Trophoblast cell (in vitro differentiated cells and primary cell): ENCODE data around the gene KCNK10.

ENCODE experiments used
- DNase-seq, 2 donors: peaks; one replicate each; pipeline ENCODE4 v3.0.0-alpha.2; 2016
- H2AFZ ChIP-seq: 2 replicates; pipeline ENCODE4 v1.6.1; 2013; ENCODE audit warnings: low read length, moderate library complexity, mild to moderate bottlenecking; ENCODE audit not compliant: insufficient read depth, poor library complexity
- H2AK5ac ChIP-seq: 2 replicates; pipeline ENCODE4 v1.6.1; 2013; ENCODE audit warnings: mild to moderate bottlenecking, low read length
- H2BK120ac ChIP-seq: 2 replicates; pipeline ENCODE4 v1.6.1; 2013; ENCODE audit warnings: low read length, mild to moderate bottlenecking, moderate library complexity; ENCODE audit not compliant: insufficient read depth, poor library complexity
- H2BK12ac ChIP-seq: 2 replicates; pipeline ENCODE4 v1.6.1; 2013; ENCODE audit warnings: mild to moderate bottlenecking, low read length, moderate library complexity
- H2BK5ac ChIP-seq: 2 replicates; pipeline ENCODE4 v1.6.1; 2013; ENCODE audit warnings: low read length, low read depth, moderate library complexity, mild to moderate bottlenecking; ENCODE audit not compliant: poor library complexity
- H3K14ac ChIP-seq: 2 replicates; pipeline ENCODE4 v1.6.1; 2013; ENCODE audit warnings: mild to moderate bottlenecking, low read length
- H3K18ac ChIP-seq: 2 replicates; pipeline ENCODE4 v1.6.1; 2013; ENCODE audit warnings: mild to moderate bottlenecking, low read length
- H3K23ac ChIP-seq: 2 replicates; pipeline ENCODE4 v1.6.1; 2013; ENCODE audit warnings: low read length
- H3K27ac ChIP-seq: 2 replicates; pipeline ENCODE4 v1.5.1; 2013; ENCODE audit warnings: low read depth, mild to moderate bottlenecking, inconsistent platforms, low read length, moderate library complexity
- H3K27me3 ChIP-seq: 2 replicates; pipeline ENCODE4 v1.6.1; 2013; ENCODE audit warnings: inconsistent platforms, mild to moderate bottlenecking, low read length, moderate library complexity; ENCODE audit not compliant: insufficient read depth
- H3K36me3 ChIP-seq, 2 experiments: 1 replicate in 1 of 2; 2 replicates in 1 of 2; pipeline ENCODE4 v1.6.1; 2013; ENCODE audit warnings: low read length in 2 of 2, mild to moderate bottlenecking in 2 of 2, moderate library complexity in 1 of 2; ENCODE audit not compliant: insufficient read depth in 2 of 2, control insufficient read depth in 1 of 2
- H3K4ac ChIP-seq: 2 replicates; pipeline ENCODE4 v1.6.1; 2013; ENCODE audit warnings: low read depth, mild to moderate bottlenecking, low read length, moderate library complexity
- H3K4me1 ChIP-seq, 2 experiments: 1 replicate in 1 of 2; 2 replicates in 1 of 2; pipeline ENCODE4 v1.6.1; 2013; ENCODE audit warnings: low read length in 2 of 2, mild to moderate bottlenecking in 2 of 2, moderate library complexity in 1 of 2; ENCODE audit not compliant: insufficient read depth in 2 of 2, control insufficient read depth in 1 of 2
- H3K4me2 ChIP-seq: 2 replicates; pipeline ENCODE4 v1.6.1; 2013; ENCODE audit warnings: inconsistent platforms, mild to moderate bottlenecking, low read length, moderate library complexity
- H3K4me3 ChIP-seq: 2 replicates; pipeline ENCODE4 v1.5.1; 2013; ENCODE audit warnings: mild to moderate bottlenecking, low read depth, low read length, inconsistent platforms
- H3K79me1 ChIP-seq: one replicate; pipeline ENCODE4 v1.6.1; 2013; ENCODE audit warnings: low read length
- H3K79me2 ChIP-seq: 2 replicates; pipeline ENCODE4 v1.6.1; 2013; ENCODE audit warnings: low read length, mild to moderate bottlenecking; ENCODE audit not compliant: control insufficient read depth, insufficient read depth, poor library complexity
- H3K9ac ChIP-seq: 2 replicates; pipeline ENCODE4 v1.6.1; 2013; ENCODE audit warnings: mild to moderate bottlenecking, low read length
- H3K9me3 ChIP-seq: 2 replicates; pipeline ENCODE4 v1.6.1; 2013; ENCODE audit warnings: low read depth, mild to moderate bottlenecking, control low read depth, inconsistent platforms, low read length; ENCODE audit not compliant: insufficient read depth
- H4K12ac ChIP-seq: 2 replicates; pipeline ENCODE4 v1.6.1; 2013; ENCODE audit warnings: low read depth, mild to moderate bottlenecking, low read length, moderate library complexity
- H4K8ac ChIP-seq: 2 replicates; pipeline ENCODE4 v1.6.1; 2013; ENCODE audit warnings: low read depth, mild to moderate bottlenecking, low read length, moderate library complexity
- H4K91ac ChIP-seq: one replicate; pipeline ENCODE4 v1.6.1; 2013; ENCODE audit warnings: low read depth, mild to moderate bottlenecking, low read length, moderate library complexity
- whole genome bisulfite sequencing: extraction: QIAGEN DNeasy Blood & Tissue Kit; methylation state at CpG from one replicate; pipeline ENCODE4 v1.1.7; 2013; ENCODE audit warnings: missing lambda C conversion rate; ENCODE audit not compliant: insufficient read length, insufficient coverage; ENCODE audit errors: extremely low coverage; 5-methylcytosine and 5-hydroxymethylcytosine counted together

The KCNK10 gene

GRCh38 chr14:88164906-88165534 is 158.0 kb downstream of the KCNK10 start:
- H3K36me3 ChIP-seq: no peaks in the 10 kb centered on the region
- peaks cover 4% of the 10 kb centered on the region for H3K79me1 ChIP-seq
- WGBS: no CpG with 5 or more reads among the region's 3 CpGs
- no peak overlapping the region for H3K9ac ChIP-seq
- H3K27ac ChIP-seq: no peak overlapping the region
- H3K4me1 ChIP-seq: peaks cover 6 to 11% of the 10 kb centered on the region in 2 experiments
- H3K14ac ChIP-seq: no peak overlapping the region
- no peak overlapping the region for H2AK5ac ChIP-seq
- H2BK120ac ChIP-seq: no peak overlapping the region
- no peaks in the 10 kb centered on the region for H3K9me3 ChIP-seq
- no peak overlapping the region for H3K4me3 ChIP-seq
- no peak overlapping the region for H3K23ac ChIP-seq
- H4K12ac ChIP-seq: no peak overlapping the region
- no peak overlapping the region for H2BK12ac ChIP-seq
- H2AFZ ChIP-seq: no peak overlapping the region
- H3K4ac ChIP-seq: no peak overlapping the region
- H3K27me3 ChIP-seq: no peaks in the 10 kb centered on the region
- no peaks in the 10 kb centered on the region for H3K79me2 ChIP-seq
- no peak overlapping the region for H2BK5ac ChIP-seq
- no peak overlapping the region for H4K91ac ChIP-seq
- no peak overlapping the region for H3K4me2 ChIP-seq
- H3K18ac ChIP-seq: no peak overlapping the region
- no peak overlapping the region for H4K8ac ChIP-seq
- DNase-seq: no peak

- H3K27ac ChIP-seq: no peak overlapping the region
- H3K4me2 ChIP-seq: no peak overlapping the region
- H4K8ac ChIP-seq: no peak overlapping the region
- H3K9me3 ChIP-seq: no peaks in the 10 kb centered on the region
- H3K4me1 ChIP-seq: peaks cover 6 to 11% of the 10 kb centered on the region in 2 experiments
- H3K23ac ChIP-seq: no peak overlapping the region
- H3K9ac ChIP-seq: no peak overlapping the region
- H3K79me2 ChIP-seq: no peaks in the 10 kb centered on the region
- no peak overlapping the region for H2BK5ac ChIP-seq
- peaks cover 4% of the 10 kb centered on the region for H3K79me1 ChIP-seq
- H3K4me3 ChIP-seq: no peak overlapping the region
- no peak overlapping the region for H3K4ac ChIP-seq
- H2AFZ ChIP-seq: no peak overlapping the region
- no peak overlapping the region for H3K14ac ChIP-seq
- H2BK12ac ChIP-seq: no peak overlapping the region
- no peaks in the 10 kb centered on the region for H3K36me3 ChIP-seq
- no peaks in the 10 kb centered on the region for H3K27me3 ChIP-seq
- no CpG with 5 or more reads among the region's 4 CpGs for WGBS
- H2AK5ac ChIP-seq: no peak overlapping the region
- no peak overlapping the region for H3K18ac ChIP-seq
- H2BK120ac ChIP-seq: no peak overlapping the region
- no peak overlapping the region for H4K12ac ChIP-seq
- no peak overlapping the region for H4K91ac ChIP-seq
- DNase-seq: no peak
Observed at GRCh38 chr14:88163731-88164255, 159.3 kb downstream of the KCNK10 start.

DNA sequence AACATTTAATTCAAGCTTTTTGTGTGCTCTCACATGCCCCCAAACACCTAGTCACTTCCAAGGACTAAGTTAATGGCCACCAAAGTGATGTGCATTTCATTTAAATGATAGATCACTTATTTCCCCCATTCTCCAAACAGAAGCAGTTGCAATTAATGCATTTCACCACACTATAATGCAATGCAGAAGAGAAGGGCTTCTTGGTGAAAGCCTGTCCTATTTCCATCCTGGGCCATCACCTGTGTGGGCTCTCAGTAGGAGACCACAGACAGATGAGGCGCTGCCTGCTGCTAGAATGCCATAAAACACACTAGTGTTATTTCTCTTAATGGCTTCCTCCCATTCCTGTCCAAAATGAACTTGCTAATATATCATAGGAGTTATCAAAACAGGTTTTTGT is 166.9 kb downstream of the KCNK10 start:
- Histone ChIP-seq H3K4me2 (no peak overlapping the region), H3K18ac (no peak overlapping the region), H3K4ac (no peak overlapping the region), H2BK12ac (no peak overlapping the region), H3K27ac (no peak overlapping the region), H3K9ac (no peak overlapping the region), H3K27me3 (no peaks in the 10 kb centered on the region), H2BK5ac (no peak overlapping the region), H3K9me3 (no peaks in the 10 kb centered on the region), H2BK120ac (no peak overlapping the region), H3K4me1 (no peaks in the 10 kb centered on the region), H3K4me3 (no peak overlapping the region), H4K91ac (no peak overlapping the region), H3K79me1 (no peaks in the 10 kb centered on the region), H2AK5ac (no peak overlapping the region), H2AFZ (no peak overlapping the region), H3K23ac (no peak overlapping the region), H3K36me3 (no peaks in the 10 kb centered on the region), H3K79me2 (no peaks in the 10 kb centered on the region), H4K8ac (no peak overlapping the region), H3K14ac (no peak overlapping the region), H4K12ac (no peak overlapping the region)
- WGBS: no CpG with 5 or more reads among the region's 1 CpG
- no peak for DNase-seq

DNA sequence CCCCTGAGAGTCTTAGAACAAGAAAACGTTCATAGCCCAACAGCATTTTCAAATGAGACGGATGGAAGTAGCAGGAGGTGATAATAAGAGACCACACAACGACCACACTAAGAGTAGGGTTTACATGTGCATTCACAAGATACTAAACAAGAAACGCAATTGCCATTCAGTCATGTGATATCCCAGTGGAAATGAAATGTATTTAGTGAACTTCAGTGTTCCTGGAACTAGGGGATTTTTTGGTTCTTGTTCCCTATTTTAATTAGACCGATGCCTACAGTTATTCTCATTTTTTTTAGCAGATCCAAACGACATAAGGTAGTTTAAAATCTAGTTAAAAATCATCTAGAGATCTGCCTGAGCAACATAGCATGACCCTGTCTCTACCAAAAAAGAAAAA is 168.1 kb downstream of the KCNK10 start:
- Histone ChIP-seq H3K79me2 (no peaks in the 10 kb centered on the region), H3K36me3 (no peaks in the 10 kb centered on the region), H2BK5ac (no peak overlapping the region), H4K12ac (no peak overlapping the region), H3K4me3 (no peak overlapping the region), H3K14ac (no peak overlapping the region), H3K9me3 (no peaks in the 10 kb centered on the region), H2BK120ac (no peak overlapping the region), H3K4ac (no peak overlapping the region), H3K18ac (no peak overlapping the region), H3K9ac (no peak overlapping the region), H3K27me3 (no peaks in the 10 kb centered on the region), H4K8ac (no peak overlapping the region), H3K4me2 (no peak overlapping the region), H3K23ac (no peak overlapping the region), H3K4me1 (no peaks in the 10 kb centered on the region), H3K27ac (no peak overlapping the region), H3K79me1 (no peaks in the 10 kb centered on the region), H2BK12ac (no peak overlapping the region), H2AFZ (no peak overlapping the region), H2AK5ac (no peak overlapping the region), H4K91ac (no peak overlapping the region)
- WGBS: no CpG with 5 or more reads among the region's 6 CpGs
- no peak for DNase-seq
